Smooth muscle cell of the brain vasculature (primary cell): ENCODE measurements around the gene MARK1.
"Not testable (repeated sequence)": the region's sequence is repeated elsewhere in the genome, so short reads cannot be mapped to it uniquely, and the experiment has no call there.

Source experiments
- DNase-seq: peaks from one replicate; pipeline ENCODE4 v3.0.0-alpha.2; 2012; ENCODE audit warnings: low read depth, low spot score

The MARK1 gene

DNA sequence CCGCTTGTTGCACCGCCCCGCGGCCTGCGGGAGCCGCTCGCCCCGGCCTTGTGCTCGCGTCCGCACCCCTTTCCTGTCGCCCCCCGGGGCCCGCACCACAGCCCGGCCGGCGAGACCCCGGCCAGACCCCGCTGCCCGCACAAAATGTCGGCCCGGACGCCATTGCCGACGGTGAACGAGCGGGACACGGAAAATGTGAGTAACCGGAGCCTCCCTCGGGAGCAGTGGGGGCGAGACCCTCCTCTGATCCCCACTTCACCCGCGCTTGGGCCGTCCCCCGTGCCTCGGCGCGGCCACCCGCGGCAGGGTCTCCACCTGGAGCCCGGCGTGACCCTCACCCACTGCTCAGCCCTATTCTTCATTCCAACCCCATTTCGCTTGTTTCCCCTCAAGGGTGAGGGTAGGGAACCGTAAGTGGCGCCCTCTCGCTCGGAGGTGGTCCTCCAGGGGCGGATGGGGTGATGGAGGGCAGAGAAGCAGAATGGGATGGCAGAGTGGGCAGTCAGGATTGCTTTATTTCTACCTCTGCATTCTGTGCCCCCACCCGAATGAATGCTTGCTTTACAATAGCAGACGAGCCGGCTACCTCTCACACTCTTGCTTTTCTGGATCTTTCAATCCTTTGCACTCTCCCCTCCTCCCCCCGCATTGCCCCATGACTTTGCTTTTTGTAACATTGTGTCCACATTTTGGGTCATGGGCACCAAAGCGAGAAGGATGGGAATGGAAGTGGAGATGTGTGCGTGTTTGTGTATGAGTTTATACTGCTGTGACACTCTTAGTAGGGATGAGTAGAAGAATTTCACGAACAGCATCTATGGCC is 954 bp downstream of the MARK1 start:
- DNase-seq = no peak

GRCh38 chr1:220529521-220530020 is 1.6 kb downstream of the MARK1 start:
- no peak for DNase-seq

DNA sequence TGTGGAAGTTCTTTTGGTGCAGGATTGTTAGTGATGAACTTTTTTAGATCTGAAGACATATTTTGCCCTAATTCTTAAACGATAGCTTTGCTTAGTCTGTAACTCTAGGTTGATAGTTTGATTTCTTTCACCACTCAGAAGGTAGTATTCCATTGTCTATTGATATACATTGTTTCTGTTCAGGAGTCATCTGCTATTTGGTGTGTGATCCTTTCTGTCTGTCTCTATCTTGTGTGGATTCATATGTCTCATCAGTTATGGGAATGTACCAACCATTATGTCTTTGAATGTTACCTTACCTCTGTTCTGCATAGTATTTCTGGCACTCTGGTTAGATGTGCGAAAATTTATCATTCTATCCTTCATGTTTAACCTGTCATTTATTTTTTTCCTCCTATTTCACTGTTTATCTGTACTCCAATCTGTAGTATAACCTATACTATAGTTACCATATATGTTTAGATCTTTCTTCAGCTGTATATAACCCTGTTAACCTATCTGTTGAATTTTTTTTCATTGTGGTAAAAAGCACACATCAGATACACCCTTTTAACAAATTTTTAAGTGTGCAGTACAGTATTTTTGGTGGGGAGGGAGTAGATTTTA is 5.7 kb downstream of the MARK1 start:
- DNase-seq = no peak

DNA sequence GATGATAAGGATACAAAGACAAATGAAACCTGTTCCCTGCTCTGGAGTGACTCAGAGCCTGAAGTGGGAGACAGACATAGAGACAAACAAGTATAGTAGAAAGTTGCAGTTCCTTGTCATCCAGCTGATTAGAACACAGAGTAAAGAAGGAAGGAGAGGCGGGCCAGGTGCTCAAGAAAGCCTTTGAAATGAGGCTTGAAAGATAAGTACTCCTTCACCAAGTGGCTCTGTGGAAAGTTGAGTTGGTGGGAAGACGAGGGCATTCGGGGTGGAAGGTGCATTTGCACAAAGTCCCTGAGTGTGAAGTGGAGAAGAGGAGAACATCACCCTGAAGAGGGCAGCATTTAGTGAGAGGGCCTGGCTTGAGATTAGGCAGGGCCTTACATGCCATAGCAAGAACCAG is 17.0 kb downstream of the MARK1 start:
- DNase-seq = no peak

DNA sequence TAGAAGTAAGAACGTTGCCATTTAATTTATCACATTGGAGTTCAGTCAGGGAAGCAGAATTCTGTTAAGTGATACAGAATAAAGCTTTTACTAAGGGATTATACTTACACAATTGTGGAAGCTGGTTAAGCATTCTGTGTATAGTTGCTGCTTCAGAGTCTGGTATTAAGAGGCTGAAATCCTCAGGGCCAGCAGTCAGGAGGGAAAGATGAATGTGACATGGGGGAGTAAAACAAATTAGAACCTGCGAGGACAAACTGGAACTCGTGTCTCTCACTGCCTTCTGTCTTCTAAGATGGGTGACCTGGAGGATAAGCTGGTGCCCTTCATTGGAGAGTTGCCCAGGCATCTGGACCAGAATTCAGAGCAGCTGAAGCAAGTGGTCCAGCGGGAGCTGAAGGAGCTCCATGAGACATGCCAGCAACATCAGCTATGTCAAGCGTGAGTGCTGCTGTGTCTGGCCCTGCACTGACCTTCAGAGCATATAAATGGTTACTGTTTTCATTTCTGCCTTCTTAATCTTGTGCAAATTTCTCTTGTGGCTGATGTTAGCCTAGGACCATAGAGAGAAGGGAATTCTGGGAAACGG is 23.0 kb downstream of the MARK1 start:
- no peak for DNase-seq

DNA sequence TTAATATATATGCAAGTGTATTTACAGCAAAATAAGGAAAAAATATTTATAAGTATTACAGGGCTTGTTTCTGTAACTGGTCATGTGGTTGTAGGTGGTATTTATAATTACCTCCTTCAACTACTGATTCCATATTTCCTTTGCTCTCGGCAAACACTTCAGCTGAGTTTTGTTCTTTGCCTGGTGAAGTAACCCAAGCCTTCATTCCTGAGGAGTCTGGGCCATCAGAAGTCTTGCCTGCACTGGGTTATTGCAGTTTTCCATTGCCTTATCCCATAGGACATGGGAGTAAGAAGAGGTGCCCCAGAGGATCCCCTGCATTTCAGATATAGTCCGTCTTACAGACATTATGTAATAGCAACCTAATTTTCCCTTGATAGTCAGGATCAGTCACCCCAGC is 23.8 kb downstream of the MARK1 start:
- DNase-seq = no peak

DNA sequence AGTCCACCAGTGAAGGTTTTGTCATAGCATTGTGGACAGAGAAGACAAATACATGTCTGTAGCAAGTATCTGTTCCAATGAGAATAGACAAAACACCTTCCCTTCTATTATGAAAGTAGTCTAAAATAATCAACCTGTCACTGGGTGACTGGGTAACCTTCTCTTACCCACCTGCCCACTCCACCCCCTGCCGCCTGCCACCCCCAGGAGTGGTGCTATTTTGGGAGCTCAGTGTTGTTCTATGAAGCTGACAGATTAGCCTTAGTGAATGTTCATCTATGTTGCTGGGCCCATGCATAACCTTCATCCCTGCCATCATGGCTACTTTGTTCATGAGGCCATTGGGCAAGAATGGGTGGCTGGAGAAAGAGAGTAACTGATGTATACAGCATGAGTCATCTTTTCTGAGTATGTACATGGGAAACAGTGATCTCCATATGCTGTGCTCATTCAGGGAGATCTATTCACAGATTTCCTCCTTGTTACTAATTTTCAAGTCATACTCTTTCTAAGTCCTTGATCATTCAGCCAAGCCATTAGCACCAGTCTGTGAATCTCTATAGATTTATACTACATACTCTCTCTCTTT is 24.8 kb downstream of the MARK1 start:
- DNase-seq = no peak

GRCh38 chr1:220556641-220557040 is 28.7 kb downstream of the MARK1 start:
- no peak for DNase-seq

GRCh38 chr1:220563564-220563963 is 35.6 kb downstream of the MARK1 start:
- no peak for DNase-seq

DNA sequence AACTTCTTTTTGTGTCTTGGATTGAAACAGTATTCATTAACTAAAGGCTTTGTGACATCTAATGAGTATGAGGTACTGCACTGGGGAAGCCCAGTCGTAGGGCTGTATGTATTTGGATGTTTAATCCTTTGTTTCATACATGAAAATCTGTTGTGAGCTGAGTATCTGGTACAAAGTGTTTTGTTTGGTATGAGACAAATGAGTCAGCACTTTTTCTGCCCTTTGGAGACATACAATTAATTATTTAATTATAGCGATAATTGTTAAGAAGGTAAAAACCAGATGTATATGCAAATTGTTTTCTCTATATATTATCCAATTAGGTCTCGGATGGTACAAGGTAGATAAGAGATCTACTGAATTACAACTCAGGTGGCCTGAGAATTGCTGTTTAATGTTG is 36.3 kb downstream of the MARK1 start:
- DNase-seq = no peak

GRCh38 chr1:220565670-220566069 is 37.7 kb downstream of the MARK1 start:
- DNase-seq = no peak

DNA sequence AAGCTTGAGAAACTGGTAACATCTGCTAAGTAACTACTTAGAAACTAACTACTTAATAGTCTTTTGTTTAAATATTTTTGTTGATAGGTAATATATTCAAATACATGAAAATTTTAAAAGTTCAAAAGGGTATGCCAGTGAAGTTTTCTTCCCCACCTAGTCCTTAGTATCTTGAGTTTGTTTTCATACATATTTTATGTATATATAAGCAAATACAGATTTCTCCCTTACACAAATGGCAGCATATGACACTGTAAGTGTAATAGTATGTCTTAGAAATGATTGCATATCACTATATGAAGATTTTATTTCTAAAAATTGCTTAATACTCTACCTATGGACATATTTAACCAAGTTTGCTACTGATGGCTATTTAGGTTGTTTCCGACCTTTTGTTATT is 38.9 kb downstream of the MARK1 start:
- DNase-seq = no peak

DNA sequence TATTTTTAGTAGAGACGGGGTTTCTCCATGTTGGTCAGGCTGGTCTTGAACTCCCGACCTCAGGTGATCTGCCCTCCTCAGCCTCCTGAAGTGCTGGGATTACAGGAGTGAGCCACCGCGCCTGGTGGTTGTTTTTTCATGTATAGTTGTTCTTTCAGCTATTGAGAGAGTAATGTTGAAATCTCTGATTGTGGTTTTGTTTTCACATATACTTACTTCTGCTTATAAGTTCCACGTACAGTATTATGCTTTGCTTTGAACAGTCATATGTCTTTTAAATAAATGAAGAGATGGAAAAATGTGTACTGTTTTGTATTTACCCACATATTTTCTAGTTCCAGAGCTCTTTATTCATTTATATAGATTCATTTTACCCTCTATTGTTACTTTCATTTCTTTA is 44.5 kb downstream of the MARK1 start:
- no peak for DNase-seq

GRCh38 chr1:220573836-220574235 is 45.9 kb downstream of the MARK1 start:
- DNase-seq = no peak

DNA sequence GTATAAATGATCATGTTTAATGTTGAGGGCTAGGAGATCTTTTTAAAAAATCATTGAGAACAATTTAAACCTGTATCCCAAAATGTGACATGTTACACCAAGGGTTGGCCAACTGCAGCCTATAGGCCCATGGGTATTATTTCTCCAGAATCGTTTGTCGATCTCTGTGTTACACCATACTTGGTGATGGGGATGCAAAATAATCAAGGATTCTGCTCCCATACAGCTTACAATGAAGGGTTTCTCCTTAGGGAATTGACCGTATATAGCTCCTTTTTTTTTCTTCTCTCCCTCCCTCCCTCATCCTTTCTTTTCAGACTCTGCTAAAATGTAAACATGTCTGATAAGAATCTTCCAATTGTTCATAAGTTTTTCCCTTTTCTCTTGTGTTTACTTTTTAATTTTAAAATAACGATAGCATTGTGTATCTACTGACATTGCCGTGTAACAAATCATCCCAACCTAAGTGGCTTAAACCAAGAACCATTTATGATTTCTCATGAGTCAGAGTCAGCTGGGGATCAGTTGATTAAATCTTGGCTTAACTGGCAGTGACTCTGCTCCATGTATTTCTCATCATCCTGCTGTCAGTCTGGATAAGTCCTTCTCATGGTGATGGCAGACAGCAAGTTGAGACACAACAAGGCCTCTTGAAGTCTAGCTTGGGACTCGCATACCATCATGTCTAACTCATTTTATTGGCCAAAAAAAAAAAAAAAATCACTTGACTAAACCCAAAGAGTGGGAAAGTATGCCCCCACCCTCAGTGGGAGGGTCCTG is 48.0 kb downstream of the MARK1 start:
- no peak for DNase-seq

- no peak for DNase-seq
These were observed 50.0 kb downstream of the MARK1 start for GRCh38 chr1:220577926-220578325.

GRCh38 chr1:220579317-220579716 is 51.4 kb downstream of the MARK1 start:
- no peak for DNase-seq

DNA sequence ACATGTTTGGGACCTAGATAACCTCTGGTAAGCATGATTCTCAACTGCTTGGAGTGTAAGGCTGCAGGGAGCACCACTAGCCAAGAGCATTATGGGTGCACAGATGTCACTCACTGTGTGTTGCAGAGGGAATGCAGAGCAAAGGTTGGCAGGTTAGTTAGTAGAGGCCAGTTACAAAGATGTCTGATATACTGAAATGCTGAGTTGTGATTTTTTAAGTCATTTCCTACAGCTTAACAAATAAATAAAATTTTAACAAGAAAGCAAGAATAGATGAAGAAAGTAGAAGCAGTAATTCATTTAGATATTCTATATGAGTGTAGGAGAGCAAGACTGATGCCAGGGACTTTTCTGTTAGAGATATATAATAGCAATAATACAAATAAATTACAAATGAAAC is 64.8 kb downstream of the MARK1 start:
- DNase-seq = no peak

GRCh38 chr1:220594356-220594755 is 66.4 kb downstream of the MARK1 start:
- no peak for DNase-seq

DNA sequence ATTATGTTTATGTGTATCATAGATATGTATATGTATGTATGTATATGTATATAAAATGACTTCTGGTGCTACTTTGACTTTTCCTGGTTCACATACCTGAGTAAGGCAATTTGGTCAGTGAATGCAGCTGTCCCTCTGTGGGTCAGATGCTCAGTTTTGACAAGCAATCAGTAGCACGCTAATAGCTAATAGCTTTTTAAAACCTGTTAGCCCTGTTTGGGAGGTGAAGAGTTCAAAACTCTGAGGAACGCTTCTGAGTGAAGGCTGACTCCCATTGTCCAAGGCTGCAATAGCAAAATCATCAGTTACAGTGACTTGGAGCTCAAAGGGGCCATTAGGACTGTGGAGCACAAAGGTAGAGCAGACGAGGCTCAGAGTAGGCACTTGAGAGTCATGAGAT is 67.2 kb downstream of the MARK1 start:
- DNase-seq = no peak

- DNase-seq = no peak
These were observed 77.0 kb downstream of the MARK1 start for GRCh38 chr1:220604926-220605325.

GRCh38 chr1:220605651-220606050 is 77.7 kb downstream of the MARK1 start:
- DNase-seq = not testable (repeated sequence)
